Stimulated activated CD8-positive, alpha-beta memory T cell treated with anti-CD3 and anti-CD28 coated beads, Interleukin-7, amount 100 ng/mL, for 48 hours (primary cell): ENCODE results near the gene IL1RAPL2.
"Not testable (repeated sequence)": the region's sequence is repeated elsewhere in the genome, so short reads cannot be mapped to it uniquely, and the experiment has no call there.

Experiments used
- DNase-seq, 2 donors: peaks; one replicate each; pipeline ENCODE4 v3.0.0-alpha.2; 2020; ENCODE audit warnings: low read depth in 1 of 2; ENCODE audit errors: extremely low read depth in 1 of 2

IL1RAPL2 gene

DNA sequence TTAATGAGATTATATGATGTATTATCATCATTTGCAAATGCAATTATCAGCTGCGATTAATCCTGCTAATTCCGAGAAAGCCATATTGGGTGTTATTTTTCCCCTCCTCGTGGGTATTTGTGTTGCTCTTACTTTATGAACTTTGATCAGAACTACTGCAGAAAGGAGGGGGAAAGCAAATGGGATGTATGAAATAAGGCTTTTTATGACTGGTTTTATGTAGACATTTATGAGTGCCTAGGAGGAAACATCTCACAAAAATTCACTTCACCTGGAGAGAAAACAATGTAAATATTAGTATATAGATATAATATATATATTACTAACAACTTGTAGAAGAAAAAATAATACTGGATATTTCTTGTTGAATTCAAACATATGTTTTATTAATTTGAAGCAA lies 440.1 kb downstream of the IL1RAPL2 start:
- no peak for DNase-seq

DNA sequence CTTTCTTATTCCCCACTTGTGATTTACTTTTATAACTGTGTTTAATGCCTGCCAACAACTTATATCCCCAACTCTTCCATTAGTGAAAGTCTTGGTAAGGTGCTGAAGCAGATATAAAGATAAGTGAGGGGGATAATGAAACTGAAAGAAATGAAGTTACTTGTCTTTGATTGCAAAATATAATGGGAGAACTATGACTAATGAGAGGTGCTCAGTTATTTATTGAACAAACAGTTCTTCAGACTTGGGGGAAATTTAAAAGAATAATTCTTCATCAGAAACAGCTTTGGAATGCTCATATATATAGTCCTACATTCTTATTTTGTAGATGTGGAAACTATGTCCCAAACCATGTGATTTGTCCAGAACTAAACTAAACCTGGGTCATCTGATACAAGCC lies 441.0 kb downstream of the IL1RAPL2 start:
- no peak for DNase-seq

DNA sequence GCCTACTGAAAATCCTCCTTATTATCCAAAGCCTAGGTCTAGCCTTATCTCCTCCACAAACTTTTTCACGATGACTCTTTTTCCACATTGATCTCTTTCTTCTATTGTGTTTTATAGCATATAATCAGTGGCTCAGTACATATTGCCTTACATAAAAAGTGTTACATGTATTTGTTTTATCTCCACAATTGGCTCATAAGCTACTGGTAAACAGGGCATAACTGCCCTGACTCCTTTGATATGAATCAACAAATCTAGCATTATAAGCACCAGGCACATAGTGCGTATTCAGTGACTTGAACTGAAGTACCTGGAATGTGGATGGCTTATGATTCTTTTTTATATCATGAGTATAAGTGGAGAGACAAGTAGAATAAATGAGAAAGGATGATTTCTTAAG lies 447.7 kb downstream of the IL1RAPL2 start:
- DNase-seq: no peak

DNA sequence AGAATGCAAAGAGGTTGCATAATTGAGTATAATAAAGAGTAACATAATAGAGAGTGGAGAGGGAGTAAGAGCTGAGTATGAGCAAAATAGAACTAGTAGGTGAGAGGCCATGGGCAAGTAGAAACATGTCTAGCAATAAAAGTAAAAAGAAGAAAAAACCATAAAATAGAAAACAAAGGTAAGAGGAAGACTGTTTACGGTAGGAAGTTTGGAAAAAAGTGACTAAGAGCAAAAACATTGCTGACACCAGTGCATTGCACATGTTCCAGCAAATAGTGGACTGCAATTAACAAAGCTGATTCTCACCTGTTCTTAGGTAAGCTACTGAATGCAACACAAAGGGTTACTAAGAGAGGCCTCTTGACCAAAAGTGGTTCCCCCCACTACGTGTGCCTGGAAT lies 451.6 kb downstream of the IL1RAPL2 start:
- no peak for DNase-seq

DNA sequence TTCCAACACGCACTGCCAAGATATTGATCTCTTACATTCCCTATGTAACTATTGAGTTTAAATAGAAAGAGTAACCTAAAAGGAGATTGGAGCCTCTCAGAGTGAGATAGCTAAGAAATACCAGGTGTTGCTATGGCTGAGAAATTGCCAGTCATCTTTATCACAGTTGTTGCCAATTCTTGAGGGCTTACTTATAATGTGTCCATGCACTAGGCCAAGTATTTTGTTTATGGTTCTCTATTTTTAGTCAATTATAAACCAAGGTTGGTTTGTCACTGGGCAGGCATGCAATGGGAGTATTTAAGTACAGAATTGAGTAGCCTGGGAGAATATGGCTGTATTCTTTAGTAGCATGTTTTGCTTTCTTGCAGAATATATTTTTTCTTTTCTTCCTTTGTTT lies 452.9 kb downstream of the IL1RAPL2 start:
- no peak for DNase-seq

DNA sequence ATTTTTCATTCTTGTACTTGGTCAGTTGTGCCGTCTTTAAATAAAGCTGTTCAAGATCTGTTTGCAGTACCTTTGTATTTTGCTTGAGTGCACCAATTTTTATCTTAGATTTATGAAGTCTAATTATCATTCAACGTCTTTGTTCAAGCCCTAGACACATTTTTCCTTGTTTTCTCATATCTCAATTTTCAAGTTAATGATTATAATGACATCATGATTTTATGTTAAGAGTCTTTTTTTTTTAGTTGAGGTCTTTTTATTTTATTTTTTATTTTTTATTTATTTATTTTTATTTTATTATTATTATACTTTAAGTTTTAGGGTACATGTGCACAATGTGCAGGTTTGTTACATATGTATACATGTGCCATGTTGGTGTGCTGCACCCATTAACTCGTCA lies 463.0 kb downstream of the IL1RAPL2 start:
- not testable (repeated sequence) for DNase-seq

DNA sequence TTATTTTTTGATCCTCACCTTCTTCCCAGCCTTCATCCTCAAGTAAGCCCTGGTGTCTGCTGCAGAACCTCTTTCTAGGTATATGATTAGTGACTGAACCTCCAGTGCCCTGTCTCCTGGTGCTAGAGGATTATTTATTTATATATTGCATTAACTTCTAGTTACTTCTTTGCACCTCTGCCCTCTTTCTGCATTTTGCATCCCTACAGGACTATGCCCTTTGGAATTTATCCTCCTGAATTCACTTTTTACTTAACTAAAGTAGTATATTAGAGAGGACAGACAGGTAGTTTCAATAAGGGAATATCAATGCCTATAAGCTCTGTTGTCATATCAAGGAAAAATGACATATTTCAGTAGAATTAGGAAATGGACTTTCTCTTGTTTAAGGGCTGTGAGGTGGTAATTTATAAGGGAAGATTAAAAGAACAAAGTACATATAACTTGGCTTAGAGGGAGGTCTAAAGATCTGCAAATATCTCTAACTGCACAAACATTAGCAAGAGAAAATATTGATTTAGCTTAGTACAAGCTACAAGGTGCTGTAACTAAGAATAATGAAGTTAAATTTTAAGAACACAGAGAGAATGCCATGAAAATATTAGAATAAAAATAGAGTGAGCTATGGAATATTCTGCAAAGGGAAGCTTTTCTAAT lies 472.8 kb downstream of the IL1RAPL2 start:
- DNase-seq: no peak

DNA sequence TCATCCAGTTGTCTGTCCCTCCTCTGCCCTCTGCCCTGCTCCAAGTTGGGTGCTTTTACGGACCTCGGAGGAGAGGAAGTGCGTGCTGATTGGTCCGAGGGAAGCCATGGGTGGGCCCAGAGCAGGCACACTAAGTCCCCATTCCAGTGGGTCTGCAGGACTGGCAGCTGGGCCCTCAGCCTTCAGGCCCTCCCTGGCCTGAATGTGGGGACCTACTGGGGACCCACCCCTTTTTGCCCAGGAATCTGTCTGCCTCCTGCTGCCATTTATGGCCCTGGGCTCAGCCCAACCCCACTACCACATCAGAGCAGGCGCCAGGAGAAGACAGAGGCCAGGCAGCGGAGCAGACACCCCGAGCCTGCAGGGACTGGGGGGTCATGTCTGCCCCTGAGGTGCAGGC lies 484.9 kb downstream of the IL1RAPL2 start:
- DNase-seq: no peak

DNA sequence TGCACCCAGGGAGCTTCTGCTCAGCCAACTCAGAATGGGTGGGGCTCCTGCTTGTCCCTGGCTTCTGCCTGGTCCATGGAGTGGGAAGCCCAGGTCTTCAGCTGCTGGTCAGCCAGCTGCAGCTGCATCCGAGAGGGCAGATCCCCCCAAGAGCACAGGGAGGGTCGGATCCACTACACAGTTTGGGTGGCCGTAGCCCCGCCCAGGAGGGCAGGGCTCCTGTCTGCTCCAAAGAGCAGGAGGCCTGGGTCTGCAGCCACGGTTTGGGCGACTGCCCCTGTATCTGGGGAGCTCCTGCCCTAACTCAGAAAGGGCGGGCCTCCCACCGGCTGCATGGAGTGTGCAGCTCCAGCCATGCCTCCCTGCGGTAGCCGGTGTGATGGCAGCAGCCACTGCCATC lies 485.4 kb downstream of the IL1RAPL2 start:
- no peak for DNase-seq

DNA sequence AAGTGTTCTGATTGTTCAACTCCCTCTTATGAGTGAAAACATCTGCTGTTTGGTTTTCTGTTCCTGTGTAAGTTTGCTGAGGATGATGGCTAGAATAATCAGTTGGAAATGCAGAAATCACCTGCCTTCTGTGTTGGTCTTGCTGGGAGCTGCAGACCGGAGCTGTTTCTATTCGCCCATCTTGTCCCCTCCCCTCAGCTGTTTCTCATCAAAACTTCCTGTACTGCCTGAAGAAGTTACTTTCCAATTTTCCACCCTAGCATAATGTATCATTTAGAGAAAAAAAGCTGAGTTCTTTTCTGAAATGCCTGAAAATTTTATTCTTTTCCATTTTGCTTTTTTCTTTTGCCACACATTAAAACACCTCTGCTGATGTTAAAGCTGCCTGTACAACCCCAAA lies 486.9 kb downstream of the IL1RAPL2 start:
- DNase-seq: no peak

DNA sequence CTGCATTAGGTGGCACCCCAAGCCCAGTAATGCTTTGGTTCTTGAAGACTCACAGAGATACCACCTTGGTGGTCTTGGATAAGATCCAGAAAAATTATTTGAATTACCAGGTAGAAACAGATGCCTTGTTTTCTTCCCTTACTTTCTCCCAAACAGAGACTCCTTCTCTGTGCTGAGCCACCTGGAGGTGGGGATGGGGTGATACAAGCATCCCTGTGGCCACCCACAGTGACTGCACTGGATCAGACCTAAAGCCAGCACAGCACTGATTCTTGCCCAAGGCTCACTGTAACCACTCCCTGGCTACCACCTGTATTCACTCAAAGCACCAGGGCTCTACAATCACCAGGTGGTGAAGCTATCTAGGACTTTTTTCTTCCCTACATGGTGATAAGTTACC lies 497.7 kb downstream of the IL1RAPL2 start:
- DNase-seq: no peak

DNA sequence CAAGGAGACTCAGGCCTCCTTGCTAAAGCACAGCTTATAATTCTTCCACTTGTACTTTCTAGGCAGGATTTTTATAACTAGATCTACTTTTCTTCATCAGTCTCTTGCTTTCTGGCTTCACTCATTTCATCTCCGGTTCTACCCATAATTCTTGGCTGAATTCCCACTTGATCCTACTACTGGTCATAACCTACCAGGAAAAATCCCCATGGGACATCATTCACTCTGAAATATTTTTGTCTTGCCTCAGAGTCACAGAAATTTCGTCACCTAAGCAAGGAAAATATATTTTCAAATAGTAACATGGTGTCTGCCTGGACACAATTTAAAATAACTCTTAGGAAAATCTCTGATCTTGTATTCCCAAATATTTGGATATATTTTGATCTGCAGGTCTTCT lies 532.2 kb downstream of the IL1RAPL2 start:
- DNase-seq: no peak

DNA sequence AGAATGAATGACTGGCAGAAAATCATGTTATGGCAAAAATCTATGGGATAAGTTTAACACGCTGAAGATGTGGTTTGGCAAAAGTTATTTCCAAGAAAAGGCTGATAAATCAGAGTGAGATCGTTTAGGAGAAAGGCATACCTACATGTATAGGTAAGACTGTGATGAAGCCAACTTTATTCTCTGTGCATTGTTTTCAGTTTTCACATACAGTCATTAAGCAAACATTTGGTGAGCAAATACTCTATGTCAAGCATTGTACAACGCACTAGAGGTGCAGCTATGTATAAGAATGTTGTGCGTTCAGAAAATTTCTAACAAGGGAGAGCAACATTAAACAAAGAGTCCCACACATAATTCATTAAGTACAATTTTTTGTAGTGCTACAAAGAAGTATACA lies 532.8 kb downstream of the IL1RAPL2 start:
- DNase-seq: no peak

DNA sequence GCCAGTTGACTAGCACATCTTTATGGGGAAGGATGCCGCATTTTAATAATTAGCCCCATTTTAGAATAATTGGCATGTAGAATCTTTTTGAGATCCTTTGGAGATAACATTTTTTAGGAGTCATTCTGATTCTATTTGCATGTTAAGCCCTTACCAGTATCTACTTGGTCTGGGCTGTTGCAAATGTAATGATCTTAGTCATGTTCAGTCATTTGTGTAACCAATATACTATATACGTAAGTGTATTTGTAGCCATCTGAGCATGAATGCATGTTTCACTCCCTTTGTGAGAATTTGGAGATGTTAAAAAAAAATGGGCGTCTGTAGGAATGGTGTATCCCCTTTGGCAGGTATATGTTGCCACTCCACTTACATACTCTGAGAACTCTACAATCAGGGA lies 535.4 kb downstream of the IL1RAPL2 start:
- no peak for DNase-seq

DNA sequence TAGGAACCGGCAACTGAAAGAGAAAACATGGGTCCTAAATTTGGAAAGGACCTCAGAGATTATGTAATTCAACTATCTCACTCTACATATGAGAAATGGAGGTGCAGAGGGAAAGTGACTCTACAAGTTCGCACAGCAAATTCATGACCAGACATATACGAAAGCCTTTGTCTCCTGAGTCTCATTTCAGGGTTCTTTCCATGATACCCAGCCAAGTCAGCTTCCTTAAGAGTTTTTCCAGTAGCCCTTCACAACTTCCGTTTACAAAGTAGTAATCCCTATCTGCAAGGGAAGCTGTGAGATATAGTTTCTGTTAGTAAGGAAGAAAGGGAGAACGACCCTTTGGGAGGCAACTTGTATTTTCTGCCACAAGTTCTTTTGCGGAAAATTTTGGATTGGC lies 543.9 kb downstream of the IL1RAPL2 start:
- DNase-seq: no peak

DNA sequence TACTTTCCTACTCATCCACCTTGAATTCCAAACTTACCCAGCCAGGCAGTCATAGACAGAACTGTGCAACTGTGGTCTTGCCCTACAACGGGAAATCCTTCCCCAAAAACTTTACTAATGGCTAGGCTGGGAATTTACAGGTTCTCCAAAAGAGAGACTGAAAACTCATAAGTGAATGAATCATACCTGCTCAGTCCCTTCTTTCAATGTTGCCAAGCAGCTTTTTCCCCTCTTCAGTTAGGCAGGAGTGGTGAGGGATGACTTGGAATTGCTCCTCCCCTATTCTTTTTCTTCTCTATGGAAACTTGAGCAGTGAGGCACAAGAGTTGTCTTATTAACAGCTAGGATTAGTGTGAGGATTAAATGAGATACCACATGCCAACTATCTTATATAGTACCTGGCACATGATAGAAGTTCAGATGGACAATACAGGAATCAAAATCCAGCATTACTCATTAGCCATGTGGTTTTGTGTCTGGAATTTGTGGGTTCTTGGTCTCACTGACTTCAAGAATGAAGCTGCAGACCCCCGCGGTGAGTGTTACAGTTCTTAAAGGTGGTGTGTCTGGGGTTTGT lies 548.6 kb downstream of the IL1RAPL2 start:
- DNase-seq: no peak

DNA sequence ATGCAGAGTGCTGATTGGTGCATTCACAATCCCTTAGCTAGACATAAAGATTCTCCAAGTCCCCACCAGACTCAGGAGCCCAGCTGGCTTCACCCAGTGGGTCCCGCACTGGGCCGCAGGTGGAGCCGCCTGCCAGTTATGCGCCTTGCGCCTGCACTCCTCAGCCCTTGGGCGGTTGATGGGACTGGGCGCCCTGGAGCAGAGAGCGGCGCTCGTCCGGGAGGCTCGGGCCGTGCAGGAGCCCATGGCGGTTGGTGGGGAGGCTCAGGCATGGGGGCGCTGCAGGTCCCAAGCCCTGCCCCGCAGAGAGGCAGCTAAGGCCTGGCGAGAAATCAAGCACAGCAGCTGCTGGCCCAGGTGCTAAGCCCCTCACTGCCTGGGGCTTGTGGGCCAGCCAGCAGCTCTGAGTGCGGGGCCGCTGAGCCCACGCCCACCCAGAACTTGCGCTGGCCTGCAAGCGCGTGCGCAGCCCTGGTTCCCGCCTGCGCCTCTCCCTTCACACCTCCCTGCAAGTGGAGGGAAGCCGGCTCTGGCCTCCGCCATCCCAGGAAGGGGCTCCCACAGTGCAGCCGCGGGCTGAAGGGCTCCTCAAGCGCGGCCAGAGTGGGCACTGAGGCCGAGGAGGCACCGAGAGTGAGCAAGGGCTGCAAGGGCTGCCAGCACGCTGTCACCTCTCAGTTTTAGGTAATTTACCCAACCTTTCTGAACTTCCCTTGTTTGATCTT lies 549.8 kb downstream of the IL1RAPL2 start:
- not testable (repeated sequence) for DNase-seq

DNA sequence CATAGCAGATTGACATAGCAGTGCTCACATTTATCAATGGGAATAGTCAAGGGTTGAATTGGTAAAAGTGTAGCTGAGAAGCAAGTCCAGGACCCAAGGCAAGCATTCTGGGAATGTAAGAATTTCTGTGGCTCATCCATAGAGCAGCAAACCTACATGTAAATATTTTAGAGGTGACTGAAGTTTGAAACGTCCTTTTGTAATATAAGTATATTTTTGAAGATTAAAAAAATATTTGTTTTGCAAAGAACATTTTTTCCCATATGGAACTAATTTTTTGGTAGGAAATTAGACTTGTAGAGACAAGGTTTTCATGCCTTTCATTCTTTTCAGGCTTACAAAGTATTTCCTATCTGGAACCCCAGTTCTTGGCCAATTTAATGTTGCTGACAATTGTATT lies 550.5 kb downstream of the IL1RAPL2 start:
- no peak for DNase-seq

DNA sequence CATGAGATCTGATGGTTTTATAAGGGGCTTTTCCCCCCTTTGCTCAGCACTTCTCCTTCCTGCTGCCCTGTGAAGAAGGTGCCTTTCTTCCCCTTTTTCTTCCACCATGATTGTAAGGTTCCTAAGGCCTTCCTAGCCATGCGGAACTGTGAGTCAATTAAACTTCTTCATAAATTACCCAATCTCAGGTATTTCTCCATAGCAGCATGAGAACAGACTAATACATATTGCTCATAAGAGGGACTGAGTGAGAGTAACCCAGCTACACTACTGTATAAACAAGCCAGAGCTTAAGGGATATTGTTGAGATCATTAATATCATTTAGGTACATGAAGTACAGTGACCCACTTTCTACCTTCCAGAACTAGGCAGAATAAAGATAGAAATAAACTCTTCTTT lies 551.6 kb downstream of the IL1RAPL2 start:
- no peak for DNase-seq

DNA sequence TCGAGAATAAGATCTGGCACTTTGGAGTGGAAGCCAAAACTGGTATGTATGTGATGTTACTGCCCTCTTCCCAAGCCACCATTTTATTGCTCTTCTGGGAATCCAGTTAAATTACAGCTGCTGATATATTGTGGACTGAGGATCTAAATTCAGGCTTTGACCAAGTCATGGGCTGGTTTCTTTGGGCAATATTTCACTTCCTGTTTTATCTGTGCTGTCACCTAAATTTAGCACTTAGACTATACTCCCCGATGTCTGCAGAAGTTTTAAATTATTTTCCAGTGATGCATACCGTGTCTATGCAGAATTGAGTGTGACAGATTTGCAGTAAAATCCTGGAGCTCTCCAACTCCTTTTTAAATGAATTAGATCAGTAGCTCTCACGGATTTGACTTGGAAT lies 554.5 kb downstream of the IL1RAPL2 start:
- DNase-seq: no peak

DNA sequence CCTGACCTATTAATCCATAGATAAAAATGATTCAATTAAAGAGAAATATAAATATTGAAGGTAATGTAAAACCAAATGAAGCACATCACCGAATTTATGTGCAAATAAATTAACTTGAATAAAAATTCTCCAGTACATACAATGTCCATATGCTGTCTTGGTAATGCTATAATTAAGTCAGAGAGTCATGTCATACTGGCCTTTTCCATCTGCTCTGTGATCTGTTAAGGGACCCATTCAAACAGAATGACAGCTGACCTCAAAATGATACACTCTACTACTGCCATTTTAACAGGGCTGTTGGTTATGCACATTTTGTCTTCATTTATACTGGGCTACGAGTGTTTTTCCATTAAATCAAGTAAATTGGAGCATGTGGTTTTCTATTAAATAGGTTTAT lies 555.2 kb downstream of the IL1RAPL2 start:
- no peak for DNase-seq

DNA sequence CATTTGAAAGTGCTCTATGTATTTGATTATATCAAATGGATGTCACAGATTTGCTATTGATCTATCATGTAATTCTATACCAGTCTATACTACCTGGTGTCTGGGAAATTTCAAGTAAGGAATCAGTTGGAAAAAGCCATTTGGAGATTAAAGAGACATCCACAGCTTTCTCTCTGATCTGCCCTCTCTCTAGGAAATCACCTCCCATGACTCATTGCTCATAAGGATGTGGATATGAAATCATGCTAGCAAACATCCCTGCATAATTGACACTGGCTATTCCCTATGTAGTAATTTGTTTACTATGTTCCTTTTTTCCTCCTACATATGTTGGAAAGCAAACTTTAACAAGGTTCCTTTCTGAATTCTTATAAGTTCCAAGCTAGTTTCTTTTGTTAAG lies 560.2 kb downstream of the IL1RAPL2 start:
- no peak for DNase-seq
